Measurements from ENCODE around the gene WDFY2. TPM values are rescaled to one million over a fixed set of nuclear protein-coding genes. Genes with fewer than 3 reads are reported as not detected.

WDFY2 gene
- total and polyA plus RNA-seq, 2 of the 13 experiments (the other 11 are each of a cell fraction or from before 2014, with no cell fraction given), result 22.6 to 27.0 TPM

GRCh38 chr13:51689663-51689996 lies 105.4 kb downstream of the WDFY2 start (continued):
- TF ChIP-seq KDM5B (CRISPR knock-in tag; IDR thresholded peaks at IDR 0.05; ENCODE audit: borderline replicate concordance), result no peak
- TF ChIP-seq ZNF274 (CRISPR knock-in tag; IDR thresholded peaks at IDR 0.05), result no peak
- 0 out of 2 replicates have a peak, but pooled peaks have one; percentile 13 for TF ChIP-seq IRF2 (CRISPR knock-in tag; IDR thresholded peaks at IDR 0.05)
- no peak for TF ChIP-seq ARID2 (CRISPR knock-in tag; IDR thresholded peaks at IDR 0.05; ENCODE audit: borderline replicate concordance)
- peak; percentile 89 for TF ChIP-seq SOX13 (IDR thresholded peaks at IDR 0.05)
- peak in 1 of 2 experiments; percentile 97; a peak in 2 of 4 replicates for TF ChIP-seq SOX13 (CRISPR knock-in tag; conservative IDR thresholded peaks at IDR 0.05 in 1 of 2, IDR thresholded peaks at IDR 0.05 in 1 of 2)
- TF ChIP-seq IKZF5 (CRISPR knock-in tag; IDR thresholded peaks at IDR 0.05), result no peak
- 0 out of 2 replicates have a peak, but pooled peaks have one; percentile 43 for TF ChIP-seq ZNF12 (CRISPR knock-in tag; IDR thresholded peaks at IDR 0.05)
- no peak for TF ChIP-seq YY1 (IDR thresholded peaks at IDR 0.05; ENCODE audit: insufficient read depth, insufficient replicate concordance, low read depth, low read length)
- no peak for TF ChIP-seq SNAPC4 (CRISPR knock-in tag; IDR thresholded peaks at IDR 0.05)
- no peak for TF ChIP-seq ZNF33A (CRISPR knock-in tag; IDR thresholded peaks at IDR 0.05; ENCODE audit: borderline replicate concordance)
- no peak for TF ChIP-seq SRY (CRISPR knock-in tag; IDR thresholded peaks at IDR 0.05)
- no peak for TF ChIP-seq HOXA7 (CRISPR knock-in tag; IDR thresholded peaks at IDR 0.05)
- no peak for TF ChIP-seq ZNF280B (CRISPR knock-in tag; IDR thresholded peaks at IDR 0.05; ENCODE audit: borderline replicate concordance)
- TF ChIP-seq FOXP4 (CRISPR knock-in tag; IDR thresholded peaks at IDR 0.05), result peak; percentile 64; the same call in 1 of the 2 replicates
- no peak for TF ChIP-seq HNRNPUL1 (IDR thresholded peaks at IDR 0.05; ENCODE audit: low read depth, low read length)
- no peak for TF ChIP-seq SETDB1 (CRISPR knock-in tag; IDR thresholded peaks at IDR 0.05; ENCODE audit: borderline replicate concordance)
- no peak for TF ChIP-seq MEIS1 (CRISPR knock-in tag; IDR thresholded peaks at IDR 0.05; ENCODE audit: borderline replicate concordance)
- TF ChIP-seq ZNF790 (CRISPR knock-in tag; IDR thresholded peaks at IDR 0.05; ENCODE audit: borderline replicate concordance), result no peak
- peak; percentile 58 for TF ChIP-seq CEBPG (CRISPR knock-in tag; IDR thresholded peaks at IDR 0.05)
- 0 out of 2 replicates have a peak, but pooled peaks have one; percentile 20 for TF ChIP-seq HOXA3 (CRISPR knock-in tag; IDR thresholded peaks at IDR 0.05)
- no peak for TF ChIP-seq SSRP1 (CRISPR knock-in tag; IDR thresholded peaks at IDR 0.05)

Data from HepG2 (cell line).